ENCODE measurements around the gene KLHL30. TPM values are rescaled to one million over a fixed set of nuclear protein-coding genes. Genes with fewer than 3 reads are reported as not detected.
A peak's percentile ranks its signal among the peaks of the same experiment; 100 is the strongest.

The KLHL30 gene
- total RNA-seq = 2.0 TPM

DNA sequence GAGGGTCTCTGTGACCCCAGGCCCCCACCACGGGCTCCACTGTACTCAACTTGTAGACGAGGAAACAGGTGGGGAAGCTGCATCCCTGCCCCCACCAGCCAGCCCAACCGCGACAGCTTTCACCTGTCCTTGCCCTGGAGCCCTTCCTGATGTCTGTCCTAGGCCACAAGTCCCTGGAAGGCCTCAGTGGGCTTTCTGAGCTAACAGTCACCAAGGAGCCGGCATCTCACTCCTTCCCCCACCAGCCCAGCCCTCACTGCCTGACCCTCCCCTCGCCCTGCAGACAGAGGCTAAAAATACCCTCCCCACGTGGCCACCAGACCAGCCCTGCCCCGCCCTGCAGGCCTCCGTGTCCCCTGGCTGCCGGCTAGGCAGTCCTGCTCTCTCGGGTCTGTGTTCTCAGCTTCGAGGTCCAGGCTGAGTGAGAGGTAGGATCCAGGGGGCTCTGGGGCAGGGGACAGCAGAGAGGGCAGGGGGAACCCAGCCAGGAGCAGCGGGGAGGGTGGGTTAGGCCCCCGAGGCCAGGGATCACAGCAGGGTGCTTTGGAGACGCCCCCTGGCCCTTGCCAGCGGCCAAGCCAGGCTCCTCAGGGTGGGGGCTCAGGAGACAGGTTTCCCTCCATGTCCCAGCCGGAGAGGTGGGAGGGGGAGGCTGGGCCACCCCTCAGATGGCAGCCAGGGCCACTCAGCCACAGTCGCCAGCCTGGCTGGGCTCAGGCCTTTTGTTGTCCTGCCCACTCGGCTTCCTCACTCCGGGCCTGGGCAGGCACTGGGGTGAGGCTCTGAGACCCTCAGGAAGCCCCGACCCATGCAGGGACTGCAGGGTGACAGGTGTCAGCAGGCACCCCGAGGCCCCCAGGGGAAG, at the start of gene KLHL30:
TSS of gene KLHL30 (plus strand) at position 338 of the 865 bp plus-strand sequence. CDS start 2,087 bp downstream, outside the sequence.
- no peak for DNase-seq (ENCODE audit: low spot score)

DNA sequence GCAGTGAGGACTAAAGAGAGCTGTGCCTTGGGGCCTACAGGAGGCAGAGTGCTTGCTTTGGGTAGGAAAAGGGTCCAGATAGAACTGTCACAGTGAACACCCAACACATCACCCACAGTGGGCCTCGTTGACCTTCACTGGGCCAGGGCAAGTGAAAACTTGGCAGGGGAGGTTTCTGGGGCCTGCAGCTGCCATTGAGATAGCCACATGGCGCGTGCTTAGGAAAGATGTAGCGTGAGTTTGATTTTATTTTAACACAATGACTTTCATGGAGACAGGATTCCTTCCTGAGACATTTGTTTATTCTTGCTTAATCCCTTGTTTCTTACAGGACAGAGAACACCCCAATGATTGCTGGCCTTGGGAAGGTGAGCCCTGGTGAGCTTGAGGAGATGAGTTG, 47.6 kb upstream of the KLHL30 start:
- DNase-seq (ENCODE audit: low spot score) = no peak

- DNase-seq (ENCODE audit: low spot score) = no peak
Observed at GRCh38 chr2:238091436-238092060, 46.9 kb upstream of the KLHL30 start.

- no peak for DNase-seq (ENCODE audit: low spot score)
Observed at GRCh38 chr2:238092486-238093035, 45.9 kb upstream of the KLHL30 start.

DNA sequence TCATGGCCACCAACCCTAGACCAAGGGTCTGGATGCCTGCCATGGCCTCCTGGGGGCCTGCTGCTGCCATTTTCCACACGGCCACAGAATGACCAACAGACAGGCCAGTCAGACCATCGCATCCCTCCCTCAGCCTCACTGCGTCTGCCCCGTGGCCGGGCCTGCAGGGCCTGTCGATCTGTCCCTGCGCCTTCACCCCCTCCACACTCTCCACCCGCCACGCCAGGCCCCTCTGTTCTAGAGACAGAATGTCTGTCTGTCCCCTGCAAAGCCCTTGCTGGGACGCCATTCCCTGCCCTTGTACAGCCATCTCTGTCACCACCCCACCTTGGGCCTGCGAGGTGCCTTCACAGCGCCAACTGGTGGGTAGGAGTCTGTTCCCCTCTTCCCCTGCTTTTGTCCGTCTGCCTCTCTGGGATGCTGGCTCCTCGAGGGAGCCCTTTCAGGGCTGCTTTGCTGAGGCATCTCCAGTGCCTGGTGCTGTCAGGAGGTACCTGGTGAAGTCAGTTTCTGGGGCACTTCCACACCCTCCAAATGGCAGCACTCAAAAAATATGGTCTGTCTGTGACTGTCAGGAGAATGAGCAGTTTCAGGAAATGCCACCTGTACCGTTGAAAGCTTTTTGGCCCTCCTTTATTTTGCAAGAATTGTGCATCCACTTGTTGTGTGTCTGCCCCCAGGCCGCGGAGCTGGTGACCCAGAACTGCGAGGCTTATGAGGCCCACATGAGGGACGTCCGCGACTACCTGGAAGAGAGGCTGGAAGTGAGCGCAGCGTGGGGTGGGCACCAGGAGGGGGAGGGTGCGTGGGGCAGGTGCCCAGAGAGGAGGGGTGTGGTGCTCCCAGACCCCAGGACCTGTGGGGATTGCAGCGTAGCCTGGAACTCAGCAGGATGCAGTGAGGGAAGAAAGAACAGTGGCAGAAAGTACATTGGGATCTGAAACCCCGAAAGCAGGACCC, 45.0 kb upstream of the KLHL30 start:
- no peak for DNase-seq (ENCODE audit: low spot score)

- no peak for DNase-seq (ENCODE audit: low spot score)
Observed at GRCh38 chr2:238094438-238095022, 43.9 kb upstream of the KLHL30 start.

DNA sequence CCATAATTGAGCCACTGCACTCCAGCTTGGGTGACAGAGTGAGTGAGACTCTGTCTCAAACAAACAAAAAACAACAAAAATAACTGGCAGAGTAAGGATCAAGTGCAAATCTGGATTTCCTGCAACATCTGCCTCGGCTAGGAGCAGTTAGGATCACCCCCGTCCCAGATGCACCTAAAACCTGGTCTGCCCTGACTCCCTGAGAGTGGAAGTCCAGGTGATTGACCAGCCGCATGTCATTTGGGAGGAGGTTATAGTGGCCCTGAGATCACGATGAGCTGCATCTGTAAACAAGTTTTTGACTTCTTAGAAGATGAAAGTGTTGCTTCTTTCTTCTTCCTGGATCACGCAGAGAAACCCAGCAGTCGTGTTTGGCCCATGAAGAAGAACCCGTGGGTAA, 43.3 kb upstream of the KLHL30 start:
- no peak for DNase-seq (ENCODE audit: low spot score)

- DNase-seq (ENCODE audit: low spot score) = peak; percentile 8
Observed at GRCh38 chr2:238096311-238097011, 42.0 kb upstream of the KLHL30 start.

GRCh38 chr2:238097201-238097987, 41.1 kb upstream of the KLHL30 start:
- DNase-seq (ENCODE audit: low spot score) = peak; percentile 9

DNA sequence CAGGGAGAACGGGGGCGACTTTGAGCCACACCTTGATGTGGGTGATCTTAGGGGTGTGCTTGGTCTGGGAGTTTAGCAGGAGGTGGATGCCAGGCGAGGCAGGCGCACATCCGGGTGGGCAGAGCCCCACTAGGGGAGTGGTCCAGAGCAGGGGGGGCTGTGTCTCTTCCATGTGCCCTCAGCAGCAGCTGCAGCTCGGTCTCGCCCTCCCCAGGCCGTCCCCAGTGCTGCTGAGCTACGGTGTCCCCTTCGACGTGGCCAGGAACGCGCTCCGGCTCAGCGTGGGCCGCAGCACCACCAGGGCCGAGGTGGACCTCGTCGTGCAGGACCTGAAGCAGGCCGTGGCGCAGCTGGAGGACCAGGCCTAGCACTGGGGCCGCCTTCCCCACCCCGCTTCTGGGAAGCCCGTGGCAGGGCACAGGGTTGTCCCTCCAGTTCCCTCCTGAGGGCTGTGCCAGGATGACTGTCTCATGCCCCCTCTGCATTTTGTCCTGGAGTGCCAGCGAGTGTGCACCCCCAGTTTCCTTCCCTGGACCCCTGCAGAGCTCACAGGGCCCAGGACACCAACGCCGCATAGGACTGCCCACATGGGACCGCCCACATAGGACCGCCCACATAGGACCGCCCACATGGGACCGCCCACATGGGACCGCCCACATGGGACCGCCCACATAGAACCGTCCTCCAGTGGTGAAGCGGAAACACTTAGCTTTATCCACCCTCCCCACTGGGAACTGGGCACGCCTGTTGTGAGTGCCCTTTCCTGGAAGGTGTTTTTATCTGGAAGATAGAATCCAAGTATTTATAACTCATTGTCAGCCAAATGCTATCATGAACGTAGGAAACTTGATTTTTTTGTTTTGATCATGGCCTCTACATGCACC, 40.2 kb upstream of the KLHL30 start:
- peak; percentile 51 for DNase-seq (ENCODE audit: low spot score)

GRCh38 chr2:238098901-238099713, 39.4 kb upstream of the KLHL30 start:
- DNase-seq (ENCODE audit: low spot score) = no peak

GRCh38 chr2:238099714-238100048, 38.8 kb upstream of the KLHL30 start:
- DNase-seq (ENCODE audit: low spot score) = no peak

GRCh38 chr2:238100049-238100820, 38.2 kb upstream of the KLHL30 start, which contains the start of gene ESPNL:
ESPNL (plus strand) TSS chr2:238100340; CDS start chr2:238100420, 80 bp downstream.
- no peak for DNase-seq (ENCODE audit: low spot score)

GRCh38 chr2:238100821-238101771, 37.4 kb upstream of the KLHL30 start:
- DNase-seq (ENCODE audit: low spot score) = no peak

DNA sequence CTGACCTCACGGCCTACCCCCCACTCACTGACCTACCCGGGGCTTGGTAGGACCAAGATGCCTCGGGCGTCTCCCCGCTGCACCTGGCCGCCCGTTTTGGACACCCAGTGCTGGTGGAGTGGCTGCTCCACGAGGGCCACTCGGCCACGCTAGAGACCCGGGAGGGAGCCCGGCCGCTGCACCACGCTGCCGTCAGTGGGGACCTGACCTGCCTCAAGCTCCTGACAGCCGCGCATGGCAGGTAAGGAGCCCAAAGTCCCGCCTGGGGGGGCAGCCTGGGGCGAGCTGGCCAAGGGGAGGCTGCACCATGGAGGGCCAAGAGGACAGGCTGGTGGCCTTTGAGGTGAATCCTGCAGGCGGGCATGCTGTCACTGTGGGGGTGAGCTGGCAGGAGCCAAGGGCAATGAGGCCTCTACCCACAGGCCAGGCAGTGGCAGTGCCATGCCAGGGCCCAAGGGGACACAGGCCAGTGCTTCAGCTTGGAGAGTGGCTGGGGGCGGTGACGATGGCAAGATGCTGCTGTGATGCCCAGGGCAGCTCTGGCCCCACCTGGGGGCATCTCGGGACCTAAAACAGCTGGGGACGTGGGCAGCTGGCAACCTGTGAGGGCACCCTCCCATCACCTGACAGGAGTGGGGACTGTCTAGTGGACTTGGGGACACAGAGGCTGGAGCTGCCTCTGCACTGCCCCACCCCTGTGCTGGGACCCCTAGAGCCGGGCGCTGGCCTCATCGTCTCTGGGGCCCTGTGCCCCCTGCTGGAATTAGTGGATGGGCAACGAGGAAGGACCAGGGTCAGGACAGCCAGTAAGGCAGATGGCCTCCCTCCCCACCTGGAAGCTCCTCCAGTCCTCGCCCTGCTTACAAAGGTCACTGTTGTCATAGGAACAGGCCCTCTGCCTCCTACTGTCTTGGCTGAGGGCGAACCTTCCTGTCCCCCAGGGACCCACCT, 36.3 kb upstream of the KLHL30 start:
- DNase-seq (ENCODE audit: low spot score) = no peak
